ENCODE measurements around the gene SLC6A6.

GRCh38 chr3:14520967-14521366 is 118.6 kb downstream of the SLC6A6 start:
- TF ChIP-seq, protein P1, sequence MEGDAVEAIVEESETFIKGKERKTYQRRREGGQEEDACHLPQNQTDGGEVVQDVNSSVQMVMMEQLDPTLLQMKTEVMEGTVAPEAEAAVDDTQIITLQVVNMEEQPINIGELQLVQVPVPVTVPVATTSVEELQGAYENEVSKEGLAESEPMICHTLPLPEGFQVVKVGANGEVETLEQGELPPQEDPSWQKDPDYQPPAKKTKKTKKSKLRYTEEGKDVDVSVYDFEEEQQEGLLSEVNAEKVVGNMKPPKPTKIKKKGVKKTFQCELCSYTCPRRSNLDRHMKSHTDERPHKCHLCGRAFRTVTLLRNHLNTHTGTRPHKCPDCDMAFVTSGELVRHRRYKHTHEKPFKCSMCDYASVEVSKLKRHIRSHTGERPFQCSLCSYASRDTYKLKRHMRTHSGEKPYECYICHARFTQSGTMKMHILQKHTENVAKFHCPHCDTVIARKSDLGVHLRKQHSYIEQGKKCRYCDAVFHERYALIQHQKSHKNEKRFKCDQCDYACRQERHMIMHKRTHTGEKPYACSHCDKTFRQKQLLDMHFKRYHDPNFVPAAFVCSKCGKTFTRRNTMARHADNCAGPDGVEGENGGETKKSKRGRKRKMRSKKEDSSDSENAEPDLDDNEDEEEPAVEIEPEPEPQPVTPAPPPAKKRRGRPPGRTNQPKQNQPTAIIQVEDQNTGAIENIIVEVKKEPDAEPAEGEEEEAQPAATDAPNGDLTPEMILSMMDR (IDR thresholded peaks at IDR 0.05) = no peak
- TF ChIP-seq POLR2A (IDR thresholded peaks at IDR 0.05) = no peak

All from lower leg skin (tissue), 3 donors.